ENCODE measurements around the gene ASIC4. TPM values are rescaled to one million over a fixed set of nuclear protein-coding genes. Genes with fewer than 3 reads are reported as not detected.

ASIC4 gene
- polyA plus RNA-seq, 1 donor = 0.47 TPM

DNA sequence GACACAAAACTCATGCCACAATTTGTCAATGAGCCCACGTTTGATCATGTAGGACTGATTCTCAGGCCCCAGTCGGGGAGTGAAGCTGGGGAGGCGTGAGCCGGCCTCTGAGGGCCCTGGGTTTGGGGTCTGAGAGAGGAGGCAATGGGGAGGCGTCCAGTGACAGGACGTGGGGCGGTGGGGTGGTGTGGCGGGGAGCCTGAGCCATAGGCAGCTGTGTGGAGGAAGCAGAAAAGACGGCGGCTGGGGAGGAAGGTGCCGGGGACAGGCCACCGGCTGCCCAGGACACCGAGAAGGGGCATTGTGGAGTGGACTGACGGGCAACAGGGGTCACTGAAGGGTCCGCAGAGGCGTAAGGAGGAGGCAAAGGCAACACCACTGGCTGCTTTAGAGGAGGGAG, 22.1 kb downstream of the ASIC4 start:
- DNase-seq (ENCODE audit: low read depth) = no peak

DNA sequence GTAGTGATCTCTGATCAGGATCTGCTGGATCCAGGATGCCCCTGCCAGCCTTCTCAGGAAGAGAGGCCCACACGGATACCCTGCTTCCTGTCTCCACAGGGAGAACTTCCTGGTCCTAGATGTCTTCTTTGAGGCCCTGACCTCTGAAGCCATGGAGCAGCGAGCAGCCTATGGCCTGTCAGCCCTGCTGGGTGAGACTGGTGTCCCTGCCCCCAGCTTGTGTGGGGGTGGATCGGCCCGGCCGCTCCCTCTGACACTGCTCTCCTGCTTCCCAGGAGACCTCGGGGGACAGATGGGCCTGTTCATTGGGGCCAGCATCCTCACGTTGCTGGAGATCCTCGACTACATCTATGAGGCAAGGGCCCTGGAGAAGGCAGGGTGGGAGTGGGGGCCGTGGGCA, 22.7 kb downstream of the ASIC4 start:
- DNase-seq (ENCODE audit: low read depth) = no peak

DNA sequence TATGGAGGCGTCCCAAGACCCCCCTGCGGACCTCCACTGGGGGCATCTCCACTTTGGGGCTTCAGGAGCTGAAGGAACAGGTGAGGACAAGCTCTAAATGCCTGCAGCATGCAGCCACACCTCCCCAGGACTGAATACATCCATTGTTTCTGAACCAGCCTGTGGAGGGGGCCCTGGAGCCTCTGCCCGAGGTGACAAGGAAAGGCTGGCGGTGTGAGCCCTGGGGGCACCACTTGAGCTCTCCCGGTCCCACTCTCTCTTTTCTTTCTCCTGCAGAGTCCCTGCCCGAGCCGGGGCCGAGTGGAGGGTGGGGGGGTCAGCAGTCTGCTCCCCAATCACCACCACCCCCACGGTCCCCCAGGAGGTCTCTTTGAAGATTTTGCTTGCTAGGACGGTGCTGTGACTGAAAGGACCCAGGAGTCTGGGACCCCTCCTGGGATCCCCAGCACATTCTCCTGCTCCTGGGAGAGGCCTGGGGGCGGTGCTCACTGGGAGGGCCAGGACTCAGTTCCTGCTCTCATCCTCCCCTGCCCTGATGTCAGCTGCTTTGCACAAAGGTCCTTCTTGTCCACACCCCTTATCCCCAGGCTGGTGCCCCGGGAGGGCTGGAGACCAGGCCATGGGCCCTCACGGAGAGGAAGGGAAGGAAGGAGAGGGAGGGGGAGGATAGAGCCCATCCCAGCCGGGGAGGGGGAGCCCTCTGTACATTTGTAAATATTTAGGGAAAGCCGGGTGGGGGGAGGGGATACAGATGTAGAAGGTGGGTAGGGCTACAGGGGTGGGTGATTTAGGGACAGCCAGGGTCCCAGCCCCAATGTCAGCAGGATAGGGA, 23.6 kb downstream of the ASIC4 start:
- DNase-seq (ENCODE audit: low read depth) = no peak

DNA sequence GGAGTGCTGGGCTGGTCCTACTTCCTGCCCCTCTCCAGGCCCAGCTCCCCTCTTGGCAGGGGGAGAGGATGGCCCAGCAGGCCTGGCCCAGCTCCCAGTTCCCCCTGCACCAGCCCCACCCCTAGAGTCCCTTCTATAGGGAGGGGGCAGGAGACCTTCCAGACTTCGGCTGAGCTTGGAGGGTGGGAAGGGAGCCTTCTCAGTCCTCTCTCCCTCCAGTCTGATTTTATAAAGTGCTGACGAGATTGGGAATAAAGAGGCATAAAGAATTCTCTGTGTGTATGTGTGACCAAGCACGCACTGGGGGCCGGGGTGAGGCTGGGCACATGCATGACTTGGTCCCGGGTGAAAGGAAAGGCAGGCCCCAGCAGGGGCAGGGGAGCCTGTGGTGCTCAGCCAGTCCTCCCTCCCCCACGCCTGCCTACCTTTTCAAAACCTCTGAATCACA, 24.2 kb downstream of the ASIC4 start:
- DNase-seq (ENCODE audit: low read depth) = no peak

DNA sequence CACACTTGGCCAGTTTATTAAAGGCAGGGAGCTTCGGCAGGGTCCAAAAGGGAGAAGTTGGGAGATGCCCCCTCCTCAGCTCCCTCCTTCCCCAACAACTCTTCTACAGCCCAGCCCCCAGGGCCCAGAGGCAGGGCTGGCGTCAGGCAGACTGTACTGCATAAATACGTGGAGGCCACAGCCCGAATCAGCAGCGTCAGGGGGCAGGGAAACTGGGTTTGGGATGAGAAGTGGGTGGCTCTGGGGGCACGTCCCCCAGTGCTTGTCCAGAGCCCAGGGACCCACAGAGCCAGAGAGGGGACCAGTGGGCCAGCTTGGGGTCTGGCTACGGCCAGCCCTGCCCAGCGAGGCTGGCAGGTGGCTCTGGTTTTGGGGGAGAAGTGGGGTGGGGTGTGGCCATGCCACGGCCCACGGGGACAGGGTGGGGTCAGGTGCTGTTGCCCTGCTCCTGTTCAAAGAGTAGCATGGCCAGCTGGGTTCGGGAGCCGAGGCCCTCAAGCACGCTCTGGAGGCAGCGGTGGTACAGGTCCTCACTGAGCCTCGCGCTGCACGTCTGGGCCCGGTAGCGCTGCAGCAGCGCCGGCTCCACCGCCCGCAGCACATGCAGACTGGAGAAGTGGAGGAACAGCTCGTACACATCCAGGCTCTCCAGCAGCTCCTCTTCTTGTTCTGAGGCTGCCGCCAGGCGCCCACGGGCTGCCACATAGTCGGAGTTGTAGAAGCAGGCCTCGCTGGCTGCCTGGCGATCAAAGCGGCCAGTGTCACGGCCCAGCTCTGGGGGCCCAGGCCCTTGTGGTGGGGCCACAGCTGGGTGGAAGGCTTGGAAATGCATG, 24.9 kb downstream of the ASIC4 start:
- no peak for DNase-seq (ENCODE audit: low read depth)

DNA sequence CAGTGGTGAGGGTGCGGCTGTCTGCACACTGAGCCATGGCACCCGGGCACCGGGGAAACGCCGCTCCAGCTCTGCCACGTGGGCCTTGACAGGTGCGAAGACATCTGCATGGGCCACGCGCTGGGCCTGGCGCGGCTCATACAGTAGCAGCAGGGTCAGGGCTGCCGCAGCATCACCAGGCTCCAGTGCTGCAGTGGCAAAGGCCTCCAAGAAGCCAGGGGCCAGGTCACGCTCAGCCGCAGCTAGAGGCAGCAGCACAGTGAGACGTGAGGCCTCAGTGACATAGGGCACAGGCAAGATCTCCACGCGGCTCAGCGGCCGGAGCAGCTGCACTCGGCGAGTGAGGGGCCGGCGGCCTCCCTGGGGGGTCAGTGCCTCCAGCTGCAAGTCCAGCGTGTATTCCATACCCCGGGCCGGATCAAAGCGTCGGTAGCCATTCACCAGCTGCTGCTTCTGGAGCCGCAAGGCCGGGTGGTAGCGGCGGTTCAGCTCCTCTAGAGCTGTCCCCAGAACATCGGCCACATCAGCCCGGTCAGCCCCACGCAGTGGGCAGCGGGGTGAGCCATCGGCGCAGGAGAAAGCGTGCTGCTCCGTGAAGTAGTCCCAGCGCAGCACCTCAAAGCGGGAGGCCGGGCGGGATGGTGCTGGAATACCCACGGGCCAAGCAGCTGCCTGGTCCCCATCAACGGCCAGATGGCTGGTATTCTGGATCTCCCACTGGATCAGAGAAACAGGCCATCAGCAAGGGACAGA, 25.8 kb downstream of the ASIC4 start:
- no peak for DNase-seq (ENCODE audit: low read depth)

DNA sequence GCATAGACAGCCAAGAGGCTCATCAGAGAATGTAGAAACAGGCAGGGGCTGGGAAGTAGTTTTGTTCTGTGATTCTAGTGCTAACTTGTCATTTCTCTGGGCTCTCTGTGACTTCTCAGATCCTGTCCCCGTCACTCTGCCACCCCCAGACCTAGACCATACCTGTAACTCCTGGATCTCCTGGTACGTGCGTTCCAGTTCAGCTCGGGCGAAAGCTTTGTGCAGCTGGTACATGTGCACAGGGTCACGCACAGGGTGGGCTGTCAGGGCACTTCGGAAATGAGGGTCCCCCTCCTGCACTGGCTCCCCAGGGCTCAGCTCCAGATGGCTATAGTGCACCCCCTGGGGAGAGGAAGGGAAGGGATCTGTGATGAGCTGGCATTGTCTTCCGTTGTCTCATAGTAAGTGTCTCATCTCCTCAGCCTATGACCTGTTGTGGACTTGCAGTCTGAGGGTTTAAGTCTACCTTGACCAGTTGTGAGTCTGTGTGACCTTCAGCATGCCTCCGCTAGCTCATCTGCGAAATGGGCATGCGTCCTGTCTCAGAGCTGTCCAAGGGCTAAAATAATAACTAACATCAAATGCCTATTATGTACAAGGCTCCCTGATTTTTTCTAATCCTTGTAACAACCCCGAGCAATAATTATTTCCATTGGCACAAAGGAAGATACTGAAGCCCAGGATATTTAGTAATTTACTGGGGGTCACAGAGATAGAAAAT, 26.7 kb downstream of the ASIC4 start:
- DNase-seq (ENCODE audit: low read depth) = no peak

DNA sequence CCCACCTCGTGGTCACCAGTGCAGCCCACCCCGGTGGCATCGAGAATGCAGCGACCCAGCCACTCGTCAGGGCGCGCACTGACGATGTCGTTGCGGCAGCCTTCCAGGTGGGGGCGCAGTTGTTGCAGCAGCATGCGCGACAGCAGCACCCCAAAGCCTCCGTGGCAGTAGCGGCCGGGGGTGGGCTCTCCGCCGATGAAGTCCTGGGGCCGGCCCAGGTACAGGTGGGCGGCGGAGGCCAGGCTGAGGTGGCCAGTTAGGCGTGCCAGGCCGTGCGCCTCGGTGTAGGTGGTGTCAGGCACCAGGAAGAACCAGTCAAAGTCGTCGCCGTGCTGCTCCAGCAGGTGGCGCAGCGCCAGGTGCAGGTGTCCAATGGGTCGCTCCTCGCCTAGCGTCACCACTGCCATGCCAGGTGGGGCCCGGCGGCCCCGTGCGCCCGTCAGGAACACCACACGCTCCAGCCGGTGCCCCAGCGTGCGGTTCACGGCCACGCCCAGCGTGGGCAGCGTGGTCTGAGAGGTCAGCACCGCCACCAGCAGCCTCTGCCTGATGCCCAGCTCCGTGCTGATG, 27.4 kb downstream of the ASIC4 start:
- DNase-seq (ENCODE audit: low read depth) = no peak

DNA sequence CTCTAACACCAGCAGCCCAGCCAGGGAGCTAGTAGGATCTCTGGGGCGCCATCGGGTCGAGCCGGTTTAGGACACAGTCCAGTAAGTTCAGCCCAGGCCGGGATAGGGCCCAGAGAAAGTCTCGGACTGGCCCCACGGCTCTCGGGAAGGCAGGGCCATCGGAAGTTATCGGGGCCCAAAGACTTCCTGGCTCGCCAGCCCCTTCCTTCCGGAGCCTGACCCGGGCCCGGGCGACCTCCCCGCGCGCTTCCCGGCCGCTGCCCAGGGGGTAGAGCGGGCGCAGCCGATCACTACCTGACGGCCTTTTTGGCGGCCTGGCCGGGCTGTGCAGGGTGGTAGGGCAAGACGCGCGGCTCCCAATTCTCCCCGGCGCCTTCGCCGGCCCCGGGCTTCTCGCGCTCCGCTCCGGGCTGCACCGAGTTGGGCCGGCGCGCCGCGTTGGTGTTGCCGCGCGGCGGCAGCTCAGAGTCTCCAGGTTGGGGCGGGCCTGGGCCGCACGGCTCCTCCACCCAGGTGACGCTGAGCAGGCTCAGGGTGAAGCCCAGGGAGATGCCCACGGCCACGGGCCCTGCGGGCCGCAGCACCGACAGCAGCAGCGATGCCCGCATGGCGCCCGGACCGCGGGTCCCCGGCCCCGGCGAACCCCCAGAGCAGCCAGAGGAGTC, 28.8 kb downstream of the ASIC4 start:
- no peak for DNase-seq (ENCODE audit: low read depth)

DNA sequence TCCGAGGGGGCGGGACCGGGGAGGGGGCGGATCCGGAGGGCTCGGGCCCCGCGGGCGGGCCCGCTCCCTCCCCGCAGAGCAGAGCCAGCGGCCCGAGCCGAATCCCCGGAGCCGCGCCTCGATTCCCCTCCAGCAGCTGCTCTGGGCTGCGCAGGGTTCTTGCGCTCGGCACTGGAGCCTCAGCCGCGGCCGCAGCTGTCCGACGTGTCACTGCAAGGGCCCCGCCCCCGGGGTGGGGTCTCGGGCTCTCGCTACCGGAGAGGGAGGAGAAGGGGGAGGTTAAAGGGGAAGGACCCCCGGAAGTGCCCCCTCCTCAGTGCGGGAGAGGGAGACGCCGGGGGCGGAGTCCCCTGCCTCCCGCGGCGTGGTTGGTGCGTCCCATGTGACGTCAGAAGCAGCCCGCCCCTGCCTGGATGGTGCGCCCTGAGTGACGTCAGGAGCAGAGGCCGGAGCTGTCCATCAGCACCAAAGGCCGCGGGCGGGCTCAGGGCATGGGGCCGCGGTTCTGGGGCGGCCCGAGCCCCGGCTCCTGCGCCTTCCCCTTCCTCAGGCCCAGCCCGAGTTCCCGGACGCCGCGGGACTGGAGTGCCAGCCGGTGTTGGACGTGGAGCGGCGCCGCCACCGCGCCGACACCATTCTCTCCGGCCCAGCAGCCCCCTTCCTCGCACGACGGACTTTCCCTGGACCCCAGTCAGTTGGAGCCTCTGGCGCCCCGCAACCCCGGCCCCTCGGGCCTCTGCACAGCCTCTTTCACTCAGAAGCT, 29.5 kb downstream of the ASIC4 start, which contains the start of the genes CHPF and TMEM198:
TSS of gene CHPF (minus strand) at position 214 of the 763 bp plus-strand sequence. CDS start 271 bp downstream, outside the sequence.
TSS of gene TMEM198 (plus strand) at position 433 of the 763 bp plus-strand sequence. CDS start 700 bp downstream, outside the sequence.
- peak; percentile 94 for DNase-seq (ENCODE audit: low read depth)

DNA sequence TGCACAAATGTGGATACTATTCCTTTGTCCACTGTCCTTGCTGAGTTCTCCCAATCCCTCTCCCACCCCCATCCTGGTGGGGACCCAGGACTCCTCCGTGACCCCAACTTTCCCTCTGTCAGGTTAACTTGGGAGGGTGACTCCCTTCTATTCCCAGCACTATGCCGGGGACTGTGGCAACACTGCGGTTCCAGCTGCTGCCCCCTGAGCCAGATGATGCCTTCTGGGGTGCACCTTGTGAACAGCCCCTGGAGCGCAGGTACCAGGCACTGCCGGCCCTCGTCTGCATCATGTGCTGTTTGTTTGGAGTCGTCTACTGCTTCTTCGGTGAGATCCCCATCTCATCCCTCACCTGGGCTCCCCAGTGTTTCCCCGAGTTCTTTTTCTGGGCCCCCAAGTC, 30.3 kb downstream of the ASIC4 start:
- no peak for DNase-seq (ENCODE audit: low read depth)

DNA sequence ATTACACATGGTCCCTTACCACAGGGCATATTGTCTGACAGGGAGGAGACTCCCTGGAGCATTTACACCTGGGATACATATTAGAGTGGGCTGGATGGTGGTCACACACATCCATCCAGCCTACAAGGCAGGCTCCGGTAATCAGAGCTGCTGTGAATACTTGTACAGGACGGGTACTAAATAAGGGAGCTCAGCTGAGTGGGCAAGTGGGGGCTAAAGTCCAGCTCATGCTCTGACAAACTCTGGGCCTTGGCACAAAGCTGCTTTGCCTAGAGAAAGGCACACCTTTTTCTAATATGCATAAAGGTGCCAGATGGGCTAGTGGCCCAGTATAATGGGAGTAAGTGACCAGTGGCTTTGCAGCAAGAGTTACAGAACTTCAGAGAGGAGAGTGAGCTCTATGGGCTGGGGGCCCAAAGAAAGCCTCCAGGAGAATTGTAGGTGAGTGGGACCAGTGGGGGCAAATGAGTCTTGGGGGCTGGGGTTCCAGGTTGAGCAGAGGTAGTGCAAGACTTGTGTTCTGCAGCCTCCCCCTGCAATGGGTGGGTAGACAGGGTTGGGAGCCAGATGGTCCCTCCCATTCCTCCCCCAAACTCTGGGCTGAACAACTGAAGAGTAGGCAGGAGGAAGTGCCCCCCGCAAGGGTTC, 31.1 kb downstream of the ASIC4 start:
- no peak for DNase-seq (ENCODE audit: low read depth)

DNA sequence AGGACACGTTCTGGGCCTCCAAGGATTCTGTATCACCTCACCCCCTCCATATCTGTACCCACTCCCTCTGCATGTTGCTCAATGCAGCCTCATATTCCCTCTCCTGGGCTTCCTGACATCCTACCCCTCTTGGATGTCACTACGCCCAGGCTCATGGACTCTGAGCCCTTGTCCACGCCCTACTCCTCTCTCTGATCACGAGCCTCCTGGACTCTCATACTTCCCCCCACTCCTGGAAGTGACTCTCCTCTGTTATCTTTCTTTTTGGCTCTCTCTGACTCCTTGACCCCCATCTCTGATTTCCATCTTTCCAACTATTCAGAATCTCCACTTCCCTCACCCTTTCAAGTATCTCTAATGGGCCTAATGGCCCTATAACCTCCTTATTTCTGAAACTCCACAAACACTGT, 31.7 kb downstream of the ASIC4 start:
- DNase-seq (ENCODE audit: low read depth) = no peak

DNA sequence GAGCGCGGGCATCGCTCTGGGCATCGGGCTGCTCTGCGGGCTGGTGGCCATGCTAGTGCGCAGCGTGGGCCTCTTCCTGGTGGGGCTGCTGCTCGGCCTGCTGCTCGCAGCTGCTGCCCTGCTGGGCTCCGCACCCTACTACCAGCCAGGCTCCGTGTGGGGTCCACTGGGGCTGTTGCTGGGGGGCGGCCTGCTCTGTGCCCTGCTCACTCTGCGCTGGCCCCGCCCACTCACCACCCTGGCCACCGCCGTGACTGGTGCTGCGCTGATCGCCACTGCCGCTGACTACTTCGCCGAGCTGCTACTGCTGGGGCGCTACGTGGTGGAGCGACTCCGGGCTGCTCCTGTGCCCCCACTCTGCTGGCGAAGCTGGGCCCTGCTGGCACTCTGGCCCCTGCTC, 33.3 kb downstream of the ASIC4 start:
- DNase-seq (ENCODE audit: low read depth) = no peak

DNA sequence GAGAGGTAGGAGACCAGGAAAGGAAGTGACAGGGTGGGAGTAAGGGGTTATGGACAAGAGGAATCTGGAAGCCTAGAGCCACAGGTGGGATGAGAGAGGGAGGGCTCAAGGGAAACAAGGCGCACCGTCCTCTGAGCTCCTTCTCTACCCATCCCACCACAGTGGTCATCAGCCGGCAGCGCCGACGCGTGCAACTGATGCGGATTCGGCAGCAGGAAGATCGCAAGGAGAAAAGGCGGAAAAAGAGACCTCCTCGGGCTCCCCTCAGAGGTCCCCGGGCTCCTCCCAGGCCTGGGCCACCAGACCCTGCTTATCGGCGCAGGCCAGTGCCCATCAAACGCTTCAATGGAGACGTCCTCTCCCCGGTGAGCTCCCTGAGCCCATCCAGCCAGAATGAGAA, 34.7 kb downstream of the ASIC4 start:
- DNase-seq (ENCODE audit: low read depth) = no peak

DNA sequence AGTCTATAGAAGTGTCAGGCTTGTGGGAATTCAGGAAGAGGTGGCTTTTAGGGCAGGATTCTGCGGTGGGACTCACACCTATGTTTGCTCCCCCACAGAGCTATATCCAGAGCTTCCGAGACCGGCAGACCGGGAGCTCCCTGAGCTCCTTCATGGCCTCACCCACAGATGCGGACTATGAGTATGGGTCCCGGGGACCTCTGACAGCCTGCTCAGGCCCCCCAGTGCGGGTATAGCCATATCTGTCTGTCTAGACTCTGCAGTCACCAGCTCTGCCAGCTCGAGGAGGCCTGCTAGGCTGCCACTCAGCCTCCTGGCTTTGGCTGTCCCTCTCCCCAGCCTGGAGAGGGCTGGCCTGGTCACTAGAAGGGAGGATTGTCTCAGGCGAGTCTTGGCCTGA, 35.3 kb downstream of the ASIC4 start:
- DNase-seq (ENCODE audit: low read depth) = no peak

DNA sequence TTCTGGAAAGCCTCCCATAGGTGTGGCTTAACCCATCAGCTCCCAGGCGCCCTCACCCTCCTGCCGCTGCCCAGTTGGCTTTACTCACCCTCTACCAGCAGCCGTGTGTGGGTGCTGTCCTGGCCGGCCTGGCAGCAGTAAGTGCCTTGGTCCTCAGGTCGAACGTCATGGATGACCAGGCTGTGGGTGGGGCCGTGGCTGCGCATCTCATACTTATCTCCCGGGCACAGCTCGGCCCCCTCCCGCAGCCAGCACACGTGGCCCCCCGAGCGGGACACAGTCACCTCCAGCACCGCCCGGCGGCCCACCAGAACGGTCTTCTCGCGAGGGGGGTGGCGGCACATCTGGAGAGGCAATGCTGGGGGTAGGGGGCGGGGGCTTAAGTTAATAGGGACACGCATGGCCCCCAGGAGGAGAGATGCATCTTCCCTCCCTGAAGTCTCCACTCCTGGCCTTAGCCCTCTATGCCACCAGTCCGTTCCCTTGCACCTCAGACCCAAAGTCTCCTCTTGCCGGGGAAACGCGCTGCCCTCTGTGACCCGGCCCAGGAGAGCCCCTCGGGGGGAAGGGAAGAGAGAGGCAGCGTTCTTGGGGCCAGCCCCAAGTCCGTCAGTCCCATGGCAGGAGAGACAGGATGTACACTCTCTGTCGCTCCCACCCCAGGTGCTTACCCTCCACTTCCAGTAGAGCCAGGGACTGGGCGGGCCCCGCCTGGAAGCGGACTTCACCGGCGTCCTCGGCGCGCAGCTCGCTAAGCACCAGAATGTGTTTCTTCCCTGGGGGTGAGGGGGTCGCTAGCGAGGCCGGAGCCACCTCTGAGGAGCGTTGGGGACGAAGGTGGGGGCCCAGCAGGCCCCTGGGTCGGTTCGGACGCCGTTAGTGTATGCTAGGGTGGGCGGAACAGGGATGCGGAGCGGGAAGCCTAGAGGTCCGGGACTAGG, 37.4 kb downstream of the ASIC4 start:
- no peak for DNase-seq (ENCODE audit: low read depth)

All from forelimb muscle (tissue), 1 donor.